HG02623 (cell line): Measurements from ENCODE around the gene DCST1.

Source experiments
- ATAC-seq: cut with Tn5 transposase; IDR thresholded peaks from one replicate; pipeline ENCODE4 v1.9.1; 2021; ENCODE audit warnings: moderate library complexity; ENCODE audit not compliant: unreplicated experiment

DCST1 gene

GRCh38 chr1:155001425-155001674 lies 32.3 kb upstream of the DCST1 start:
- no peak for ATAC-seq

- ATAC-seq: peak; percentile 46
Observed at GRCh38 chr1:155001675-155002463, 31.8 kb upstream of the DCST1 start.

- ATAC-seq: no peak
Observed at GRCh38 chr1:155002464-155003226, 31.0 kb upstream of the DCST1 start, which contains the start of gene ZBTB7B. Gene ZBTB7B (plus strand): TSS chr1:155002802. CDS start chr1:155014661, 11,859 bp downstream.

- no peak for ATAC-seq
Observed at GRCh38 chr1:155003227-155003765, 30.3 kb upstream of the DCST1 start.

GRCh38 chr1:155003766-155004351 lies 29.8 kb upstream of the DCST1 start:
- ATAC-seq: no peak

- ATAC-seq: no peak
Observed at GRCh38 chr1:155004352-155005075, 29.1 kb upstream of the DCST1 start.

- no peak for ATAC-seq
Observed at GRCh38 chr1:155005076-155006011, 28.3 kb upstream of the DCST1 start.

GRCh38 chr1:155006601-155007101 lies 27.0 kb upstream of the DCST1 start:
- no peak for ATAC-seq

GRCh38 chr1:155007251-155007828 lies 26.3 kb upstream of the DCST1 start:
- ATAC-seq: no peak

GRCh38 chr1:155008015-155008941 lies 25.3 kb upstream of the DCST1 start:
- ATAC-seq: no peak

GRCh38 chr1:155009221-155009711 lies 24.4 kb upstream of the DCST1 start:
- ATAC-seq: no peak

GRCh38 chr1:155009742-155010141 lies 23.9 kb upstream of the DCST1 start:
- ATAC-seq: no peak

GRCh38 chr1:155010211-155010918 lies 23.3 kb upstream of the DCST1 start:
- ATAC-seq: no peak

- no peak for ATAC-seq
Observed at GRCh38 chr1:155011004-155011416, 22.6 kb upstream of the DCST1 start.

- ATAC-seq: no peak
Observed at GRCh38 chr1:155011437-155012025, 22.1 kb upstream of the DCST1 start.

- no peak for ATAC-seq
Observed at GRCh38 chr1:155012026-155012546, 21.5 kb upstream of the DCST1 start.
